ENCODE data around the gene TCF7. TPM values are rescaled to one million over a fixed set of nuclear protein-coding genes. Genes with fewer than 3 reads are reported as not detected.

The TCF7 gene
- total RNA-seq, result 0.53 to 1.2 TPM (median 0.55 TPM) in 3 replicates
- long read RNA-seq, partial matches to known transcripts, result 1 of 3 reads
- long read RNA-seq, other reads (novel, unspliced or antisense), result 2 of 3 reads

DNA sequence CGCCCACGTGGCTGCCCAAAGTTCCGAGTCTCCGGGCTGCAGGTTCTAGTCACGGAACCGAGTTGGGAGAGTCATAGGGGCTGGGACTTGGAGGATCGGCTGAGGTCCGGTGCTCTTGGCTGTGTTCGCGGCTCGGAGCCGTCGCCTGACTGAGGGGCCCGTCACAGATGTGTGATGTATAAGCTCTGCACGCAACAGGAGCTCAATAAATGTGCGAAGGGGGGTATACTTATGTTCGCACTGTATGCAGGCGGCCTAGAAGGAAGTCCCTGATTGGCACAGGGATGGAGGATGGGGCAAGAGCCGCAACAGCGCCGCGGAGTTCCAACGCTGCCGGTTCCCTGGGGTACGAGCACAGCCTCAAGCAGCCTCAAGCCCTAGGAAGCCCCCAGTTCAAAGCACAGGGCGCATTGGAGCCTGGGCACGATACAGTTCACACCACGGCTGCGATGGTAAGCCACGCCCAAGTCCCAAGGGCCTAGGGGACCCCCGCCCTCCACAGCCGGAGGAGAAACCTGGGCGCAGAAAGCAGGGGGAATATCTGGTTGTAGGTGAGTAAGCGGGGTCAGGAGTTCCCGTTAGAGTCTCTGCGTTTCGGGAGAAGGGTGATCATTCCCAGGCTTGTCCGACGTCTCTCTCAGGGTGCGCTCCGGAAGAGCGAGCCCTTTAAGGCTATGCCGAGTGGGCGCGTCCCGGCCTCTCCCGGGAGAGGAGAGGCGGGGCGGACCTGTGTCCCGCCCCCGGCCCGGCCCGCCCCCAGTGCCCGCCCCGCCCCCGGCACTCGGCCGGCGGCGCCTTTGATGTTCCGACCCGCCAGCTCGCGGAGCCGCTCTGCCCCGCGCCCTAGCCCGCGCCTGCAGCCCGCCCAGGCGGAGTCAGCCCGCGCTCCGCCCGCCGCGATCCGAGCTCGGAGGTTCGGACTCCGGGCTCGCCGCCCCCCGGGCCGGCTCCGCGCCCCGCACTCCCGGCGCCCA is at the start of gene TCF7:
Gene TCF7 (plus strand): TSS at position 780 of the 974 bp plus-strand sequence. CDS start 226 bp downstream, outside the sequence.
- H3K4me1 Mint-ChIP-seq (ENCODE audit: low read depth), result peaks cover 7% of the 10 kb centered on the region
- TF ChIP-seq, protein P1, sequence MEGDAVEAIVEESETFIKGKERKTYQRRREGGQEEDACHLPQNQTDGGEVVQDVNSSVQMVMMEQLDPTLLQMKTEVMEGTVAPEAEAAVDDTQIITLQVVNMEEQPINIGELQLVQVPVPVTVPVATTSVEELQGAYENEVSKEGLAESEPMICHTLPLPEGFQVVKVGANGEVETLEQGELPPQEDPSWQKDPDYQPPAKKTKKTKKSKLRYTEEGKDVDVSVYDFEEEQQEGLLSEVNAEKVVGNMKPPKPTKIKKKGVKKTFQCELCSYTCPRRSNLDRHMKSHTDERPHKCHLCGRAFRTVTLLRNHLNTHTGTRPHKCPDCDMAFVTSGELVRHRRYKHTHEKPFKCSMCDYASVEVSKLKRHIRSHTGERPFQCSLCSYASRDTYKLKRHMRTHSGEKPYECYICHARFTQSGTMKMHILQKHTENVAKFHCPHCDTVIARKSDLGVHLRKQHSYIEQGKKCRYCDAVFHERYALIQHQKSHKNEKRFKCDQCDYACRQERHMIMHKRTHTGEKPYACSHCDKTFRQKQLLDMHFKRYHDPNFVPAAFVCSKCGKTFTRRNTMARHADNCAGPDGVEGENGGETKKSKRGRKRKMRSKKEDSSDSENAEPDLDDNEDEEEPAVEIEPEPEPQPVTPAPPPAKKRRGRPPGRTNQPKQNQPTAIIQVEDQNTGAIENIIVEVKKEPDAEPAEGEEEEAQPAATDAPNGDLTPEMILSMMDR (IDR thresholded peaks at IDR 0.05), result no peak
- no peak within 1 kb of the TSS for H3K27ac Mint-ChIP-seq (ENCODE audit: unreplicated experiment)
- H3K36me3 Mint-ChIP-seq (ENCODE audit: low read depth), result no peaks in the 10 kb centered on the region
- DNase-seq (ENCODE audit: low spot score), result no peak
- no peaks in the 10 kb centered on the region for H3K9me3 Mint-ChIP-seq (ENCODE audit: low read depth)
- peaks cover 4% of the 10 kb centered on the region for H3K27me3 Mint-ChIP-seq (ENCODE audit: low read depth)
- peak within 1 kb of the TSS; percentile 70 for H3K4me3 Mint-ChIP-seq (ENCODE audit: unreplicated experiment)

DNA sequence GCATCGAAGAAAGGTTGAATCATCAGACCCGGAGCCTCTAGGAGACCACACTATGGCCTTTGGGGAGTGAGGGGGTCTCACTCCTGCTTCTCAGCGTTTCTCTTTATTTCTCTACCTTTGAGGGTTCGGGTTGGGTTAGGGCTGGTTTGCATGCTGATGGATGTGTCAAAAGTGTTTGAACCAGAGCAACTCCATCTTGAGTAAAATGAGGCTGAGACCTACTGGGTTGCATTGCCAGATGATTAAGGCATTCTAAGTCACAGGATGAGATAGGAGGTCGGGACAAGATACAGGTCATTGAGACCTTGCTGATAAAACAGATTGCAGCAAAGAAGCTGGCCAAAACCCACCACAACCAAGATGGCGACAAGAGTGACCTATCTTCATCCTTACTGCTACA is 44.9 kb upstream of the TCF7 start:
- no peaks in the 10 kb centered on the region for H3K9me3 Mint-ChIP-seq (ENCODE audit: low read depth)
- no peak overlapping the region for H3K4me3 Mint-ChIP-seq (ENCODE audit: unreplicated experiment)
- peaks cover 3% of the 10 kb centered on the region for H3K4me1 Mint-ChIP-seq (ENCODE audit: low read depth)
- DNase-seq (ENCODE audit: low spot score), result peak; percentile 2
- TF ChIP-seq, protein P1 (IDR thresholded peaks at IDR 0.05), result no peak
- H3K27me3 Mint-ChIP-seq (ENCODE audit: low read depth), result peaks cover 16% of the 10 kb centered on the region
- no peak overlapping the region for H3K27ac Mint-ChIP-seq (ENCODE audit: unreplicated experiment)
- no peaks in the 10 kb centered on the region for H3K36me3 Mint-ChIP-seq (ENCODE audit: low read depth)

DNA sequence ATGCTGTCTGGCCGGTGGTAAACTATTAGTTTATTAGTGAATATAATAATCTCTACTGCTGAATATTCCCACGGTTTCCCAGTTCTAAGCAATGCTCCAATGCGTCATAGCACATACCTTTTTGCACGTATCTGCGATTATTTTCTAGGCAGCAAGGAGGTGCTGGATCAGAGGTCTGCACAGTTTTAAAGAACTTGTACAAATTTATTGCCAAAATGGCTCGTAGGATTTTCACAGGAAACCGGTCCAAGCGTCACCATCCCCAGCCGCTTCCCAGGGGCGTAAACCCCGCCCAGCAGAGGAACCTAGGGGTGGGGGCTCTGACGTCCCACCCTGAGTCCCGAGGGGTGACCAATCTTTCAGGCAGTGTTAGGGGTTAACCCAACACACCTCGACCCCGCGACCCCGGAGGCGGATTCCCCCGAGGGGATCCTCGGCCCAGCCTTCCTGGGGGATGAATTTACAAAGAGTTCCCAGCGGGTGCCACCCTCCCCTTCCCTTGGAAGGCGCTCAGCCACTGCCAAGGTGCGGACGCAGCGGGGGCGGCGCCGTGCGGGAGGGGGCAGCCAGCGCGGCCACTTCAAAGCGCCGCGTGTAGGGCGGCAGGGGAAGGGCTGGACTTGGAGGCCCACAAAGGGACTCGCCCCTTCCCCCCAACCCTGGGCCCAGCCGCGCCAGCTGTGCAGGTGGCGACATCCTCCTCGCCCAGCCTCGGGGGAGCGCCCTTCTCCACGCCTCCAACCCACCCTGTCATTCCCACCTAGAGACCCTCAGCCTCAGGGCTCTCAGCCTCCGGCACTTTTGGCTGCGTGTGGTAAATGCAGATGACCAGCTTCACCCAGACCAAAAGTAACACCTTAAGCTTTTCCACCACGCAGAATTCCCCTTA is 43.5 kb upstream of the TCF7 start:
- H3K36me3 Mint-ChIP-seq (ENCODE audit: low read depth), result no peaks in the 10 kb centered on the region
- H3K4me1 Mint-ChIP-seq (ENCODE audit: low read depth), result peaks cover 3% of the 10 kb centered on the region
- H3K27ac Mint-ChIP-seq (ENCODE audit: unreplicated experiment), result no peak overlapping the region
- no peaks in the 10 kb centered on the region for H3K9me3 Mint-ChIP-seq (ENCODE audit: low read depth)
- peak; percentile 68 for DNase-seq (ENCODE audit: low spot score)
- H3K4me3 Mint-ChIP-seq (ENCODE audit: unreplicated experiment), result peak overlapping the region; percentile 54
- H3K27me3 Mint-ChIP-seq (ENCODE audit: low read depth), result peaks cover 16% of the 10 kb centered on the region
- TF ChIP-seq, protein P1 (IDR thresholded peaks at IDR 0.05), result peak; percentile 53

DNA sequence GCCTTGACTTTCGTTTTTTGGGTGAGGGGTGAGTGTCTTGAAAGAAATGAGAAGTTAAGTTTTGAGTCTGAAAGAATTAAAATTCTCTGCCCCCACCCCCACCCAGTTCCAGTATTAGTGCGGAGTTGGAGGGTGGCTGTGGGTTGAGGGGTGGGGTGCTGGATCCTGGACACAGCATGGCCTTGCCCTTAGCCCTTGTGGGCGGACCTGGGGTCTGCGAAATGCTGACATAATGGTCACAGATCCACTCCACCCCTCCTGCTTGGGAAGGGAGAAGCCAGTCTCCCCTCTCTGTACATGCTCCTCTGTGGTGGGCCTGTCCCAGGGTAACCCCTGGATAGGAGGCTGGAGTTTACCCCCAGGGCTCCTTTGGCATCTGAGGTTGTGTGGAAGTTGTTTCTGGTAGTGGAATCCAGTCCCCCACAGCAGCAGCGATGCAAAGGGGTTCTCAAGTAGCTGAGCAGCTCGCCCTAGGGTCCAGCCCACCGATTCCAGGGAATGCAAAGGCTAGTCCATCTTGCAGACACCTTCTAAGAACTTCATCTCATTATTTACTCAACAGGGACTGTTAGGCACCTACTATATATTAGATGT is 42.8 kb upstream of the TCF7 start:
- H3K9me3 Mint-ChIP-seq (ENCODE audit: low read depth), result no peaks in the 10 kb centered on the region
- TF ChIP-seq, protein P1 (IDR thresholded peaks at IDR 0.05), result no peak
- peaks cover 16% of the 10 kb centered on the region for H3K27me3 Mint-ChIP-seq (ENCODE audit: low read depth)
- no peak overlapping the region for H3K27ac Mint-ChIP-seq (ENCODE audit: unreplicated experiment)
- peaks cover 3% of the 10 kb centered on the region for H3K4me1 Mint-ChIP-seq (ENCODE audit: low read depth)
- peak overlapping the region; percentile 54 for H3K4me3 Mint-ChIP-seq (ENCODE audit: unreplicated experiment)
- H3K36me3 Mint-ChIP-seq (ENCODE audit: low read depth), result no peaks in the 10 kb centered on the region
- peak; percentile 38 for DNase-seq (ENCODE audit: low spot score)
